ENCODE results near the gene PITX1. TPM values are rescaled to one million over a fixed set of nuclear protein-coding genes. Genes with fewer than 3 reads are reported as not detected.
"Not testable (repeated sequence)": the region's sequence is repeated elsewhere in the genome, so short reads cannot be mapped to it uniquely, and the experiment has no call there.

PITX1 gene
- total RNA-seq: 93.7 TPM

- DNase-seq: no peak
These were observed at the start of gene PITX1 for GRCh38 chr5:135033901-135034235. TSS of gene PITX1 (minus strand) at chr5:135034228. CDS start at chr5:135033881, 347 bp downstream.

GRCh38 chr5:135083334-135083733 lies 49.3 kb upstream of the PITX1 start:
- not testable (repeated sequence) for DNase-seq

- no peak for DNase-seq
These were observed 47.2 kb upstream of the PITX1 start for GRCh38 chr5:135081240-135081639.

DNA sequence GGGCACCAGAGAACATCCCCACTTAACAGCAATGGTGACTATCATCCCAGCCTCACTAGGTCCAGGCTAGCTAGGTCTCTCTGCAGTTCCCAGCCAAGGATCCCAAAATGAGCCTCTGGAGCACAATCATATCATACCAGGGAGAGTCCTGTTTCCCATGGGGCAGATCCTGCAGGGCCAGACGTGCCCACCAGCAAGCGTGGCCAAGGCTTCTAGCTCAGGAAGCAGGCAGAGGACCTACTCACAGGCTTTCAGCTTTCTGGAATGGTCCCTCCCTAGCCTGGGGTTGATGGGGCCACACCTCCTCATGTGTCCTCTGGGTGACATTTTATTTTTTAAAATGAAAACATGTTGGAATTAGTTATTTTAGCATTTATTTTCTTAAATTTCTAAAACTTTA lies 45.7 kb upstream of the PITX1 start:
- no peak for DNase-seq

DNA sequence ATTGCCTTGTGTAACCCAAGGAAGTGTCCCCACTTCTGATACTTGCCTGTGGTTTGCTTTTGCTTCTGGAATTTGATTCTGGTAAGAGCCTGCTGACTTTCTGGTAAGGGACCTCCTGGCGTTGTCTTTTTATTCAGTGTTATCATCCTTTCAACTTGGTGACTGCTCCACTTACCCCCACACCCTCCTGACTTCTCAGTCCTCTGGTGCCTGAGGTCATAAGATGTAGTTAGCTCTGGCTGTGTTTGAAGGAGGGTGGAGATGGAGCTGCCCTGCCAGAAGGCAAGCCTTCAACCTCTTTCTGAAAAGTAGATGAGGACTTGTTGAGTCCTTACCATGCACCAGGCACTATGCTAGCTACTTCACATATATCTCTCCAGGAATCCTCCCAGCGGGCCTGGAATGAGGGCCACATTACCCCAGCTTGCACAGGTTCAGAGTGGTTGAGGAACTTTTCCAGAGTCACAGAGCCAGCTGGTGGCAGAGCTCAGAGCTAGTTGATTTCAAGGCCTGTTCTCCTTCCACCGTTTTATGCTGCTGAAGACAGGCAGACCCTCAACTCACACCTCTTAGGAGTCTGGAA lies 45.2 kb upstream of the PITX1 start:
- no peak for DNase-seq

DNA sequence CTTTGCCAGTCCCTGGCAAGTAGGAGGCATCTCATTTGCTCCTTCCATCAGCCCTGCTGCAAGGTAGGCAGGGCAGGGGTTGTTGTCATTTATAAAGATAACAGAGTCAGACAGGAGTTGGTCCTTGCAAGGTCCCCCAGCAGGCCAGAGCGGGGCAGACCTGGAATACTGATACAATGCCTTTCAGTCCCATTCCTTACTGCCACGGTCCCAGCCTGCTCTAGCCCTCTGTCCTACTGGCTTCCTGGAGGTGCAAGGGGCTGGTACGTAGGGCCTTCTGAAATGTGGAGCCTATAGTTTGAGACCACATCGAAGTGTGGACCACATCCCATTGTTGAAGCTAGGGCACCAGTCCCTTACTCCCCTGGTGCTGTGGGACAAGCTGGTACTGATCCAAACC lies 42.8 kb upstream of the PITX1 start:
- DNase-seq: no peak

DNA sequence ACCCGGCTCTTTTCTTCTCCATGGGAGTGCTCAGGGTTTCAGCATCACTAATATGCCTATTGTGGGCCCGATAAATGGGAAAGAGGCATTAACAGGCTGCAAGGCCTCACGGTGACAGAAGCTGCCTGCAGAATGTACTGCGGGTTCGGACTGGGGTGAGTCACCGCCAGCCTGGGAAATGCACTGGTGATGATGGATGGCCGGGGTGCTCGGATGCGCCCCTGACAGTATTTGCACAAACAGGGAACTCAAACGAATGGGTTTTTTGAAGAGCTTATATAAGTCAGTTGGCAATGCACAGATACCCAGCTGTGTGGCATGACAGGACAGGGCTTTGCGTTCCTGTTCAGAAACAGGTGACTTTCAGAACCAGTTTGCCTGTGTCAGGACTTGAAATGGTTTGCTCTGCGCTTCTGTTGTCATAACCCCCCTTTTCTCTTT lies 42.0 kb upstream of the PITX1 start:
- DNase-seq: peak; percentile 73

DNA sequence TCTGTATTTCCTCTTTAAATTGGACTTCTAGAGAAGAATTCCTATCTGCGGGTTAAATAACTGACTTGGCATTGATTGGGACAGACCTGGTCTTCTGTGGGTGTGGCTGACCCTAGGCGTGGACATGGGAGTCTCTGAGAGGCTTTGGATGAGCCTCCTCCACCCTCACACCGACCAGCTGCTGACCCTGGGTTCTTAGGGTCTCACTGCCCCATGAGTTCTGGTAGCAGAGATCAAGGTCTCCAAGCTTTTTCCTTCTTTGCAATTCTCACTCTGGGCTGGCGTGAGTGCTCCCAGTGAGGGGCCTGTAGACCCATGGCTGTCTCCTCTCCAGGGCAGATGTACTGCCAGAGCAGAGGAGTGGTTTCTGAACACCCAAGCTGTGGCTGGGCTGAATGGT lies 41.6 kb upstream of the PITX1 start:
- DNase-seq: no peak

DNA sequence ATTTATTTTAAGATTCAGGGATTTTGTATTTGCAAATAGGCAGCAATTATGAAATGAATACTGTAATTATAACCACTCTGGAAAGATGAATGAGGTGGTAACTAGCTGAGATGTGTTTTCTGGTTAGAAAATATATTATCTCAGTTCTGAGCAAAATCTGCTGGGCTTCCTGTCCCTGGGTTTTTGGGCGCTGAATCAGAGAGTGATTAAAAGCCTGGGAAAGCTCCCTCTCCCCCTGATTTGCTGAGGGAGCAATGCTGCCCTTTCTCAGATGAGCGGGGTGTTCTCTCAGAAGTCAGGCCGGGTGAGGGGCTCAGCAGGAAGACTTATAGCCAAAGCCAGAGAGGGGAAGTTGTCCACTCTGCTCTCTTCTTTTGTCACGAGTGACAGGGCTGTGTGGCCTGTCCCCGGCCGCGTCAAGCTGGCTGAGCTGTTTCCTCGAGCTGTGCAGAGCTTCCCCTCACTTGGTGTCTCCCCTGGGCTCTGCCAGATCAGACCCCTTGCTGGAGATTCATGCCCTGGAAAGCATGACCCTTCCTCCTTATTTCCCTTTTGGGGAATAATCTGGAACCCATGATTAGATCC lies 39.8 kb upstream of the PITX1 start:
- no peak for DNase-seq

- DNase-seq: peak; percentile 84
These were observed 38.6 kb upstream of the PITX1 start for GRCh38 chr5:135072387-135073281.

- DNase-seq: no peak
These were observed 37.3 kb upstream of the PITX1 start for GRCh38 chr5:135071311-135071710.

- no peak for DNase-seq
These were observed 36.0 kb upstream of the PITX1 start for GRCh38 chr5:135069895-135070657.

GRCh38 chr5:135069016-135069770 lies 35.2 kb upstream of the PITX1 start:
- no peak for DNase-seq

DNA sequence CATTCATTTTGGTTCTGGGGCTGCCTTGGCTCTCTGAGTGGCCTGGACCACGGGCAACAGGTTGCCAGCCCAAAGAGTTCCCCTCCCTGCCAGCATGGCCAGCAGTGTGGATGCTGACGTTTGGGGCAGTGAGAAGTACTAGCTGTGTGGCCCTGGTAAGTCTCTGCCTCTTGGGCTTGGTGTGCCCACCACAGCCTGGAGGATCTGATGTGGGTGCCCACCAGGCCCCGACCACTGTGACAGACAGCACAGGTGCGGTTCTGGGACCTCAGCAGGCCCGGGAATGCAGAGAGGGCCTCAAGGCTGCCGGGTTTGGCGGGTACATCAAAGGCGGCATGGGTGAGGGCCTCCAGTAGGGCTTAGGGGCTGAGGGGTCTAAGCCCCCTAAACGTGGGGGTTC lies 33.6 kb upstream of the PITX1 start:
- no peak for DNase-seq

DNA sequence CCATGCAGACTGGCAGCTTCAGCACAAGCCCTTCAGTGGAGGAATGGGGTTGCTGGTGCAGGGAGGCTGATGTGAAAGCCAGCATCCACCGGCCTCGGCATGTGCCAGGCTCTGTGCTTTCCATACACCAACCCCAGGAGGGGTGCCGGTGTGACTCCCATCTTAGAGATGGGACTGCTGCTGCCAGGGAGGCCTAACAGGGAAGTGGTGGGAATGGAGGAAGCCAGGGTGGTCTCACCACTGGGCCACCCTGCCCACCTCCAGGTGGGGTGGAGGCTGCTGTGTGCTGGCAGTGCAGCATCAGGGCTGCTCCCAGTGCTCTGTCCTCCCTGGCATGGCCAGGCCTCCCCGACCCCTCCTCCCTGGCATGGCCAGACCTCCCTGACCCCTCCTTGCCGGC lies 32.8 kb upstream of the PITX1 start:
- no peak for DNase-seq

DNA sequence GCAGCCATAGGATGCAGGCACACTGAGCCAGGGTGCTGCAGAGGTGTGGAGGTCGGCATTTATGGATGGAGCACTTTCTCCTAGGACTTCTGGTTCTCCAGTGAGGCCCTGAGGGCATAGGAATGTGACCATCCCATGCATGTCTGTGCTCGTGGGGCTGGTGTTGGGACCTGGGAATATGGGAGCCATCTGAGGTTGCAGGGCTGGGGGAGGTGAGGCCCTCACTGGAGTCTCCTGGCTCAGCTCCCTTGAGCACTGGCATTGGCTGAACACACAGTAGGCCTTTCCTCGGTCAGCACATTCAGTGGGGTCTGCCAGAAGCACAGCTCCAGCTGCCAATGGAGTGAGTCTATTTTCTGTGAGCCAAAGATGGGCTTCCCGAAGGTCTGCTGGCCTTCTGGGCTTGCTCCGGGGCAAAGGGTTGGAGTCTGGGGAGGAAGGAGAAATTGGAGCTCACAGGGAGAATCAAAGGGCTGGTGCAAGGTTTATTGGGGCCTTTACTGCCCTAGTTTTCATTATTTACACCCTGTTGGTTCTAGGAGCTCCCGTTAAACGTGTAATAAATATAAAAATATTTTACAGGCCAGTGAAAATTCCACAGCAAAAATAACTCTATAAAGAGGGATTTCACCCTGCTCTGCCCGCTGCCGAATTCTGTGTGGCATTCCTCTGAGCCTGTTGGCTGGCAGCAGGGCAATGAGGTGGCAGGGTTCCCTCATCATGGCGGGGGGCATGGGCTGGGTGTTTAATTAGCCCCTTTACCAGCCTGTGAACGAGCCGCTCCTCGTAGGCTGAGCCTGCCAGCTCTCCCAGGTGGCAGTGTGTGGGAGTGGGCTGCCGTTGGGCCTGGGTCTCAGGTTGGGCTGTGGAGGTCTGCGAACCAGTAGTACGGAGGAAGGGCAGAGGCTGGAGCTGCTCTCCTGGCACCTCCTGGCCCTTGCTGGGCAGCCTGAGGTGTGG lies 31.6 kb upstream of the PITX1 start:
- DNase-seq: no peak

GRCh38 chr5:135064235-135064570 lies 30.2 kb upstream of the PITX1 start:
- no peak for DNase-seq

DNA sequence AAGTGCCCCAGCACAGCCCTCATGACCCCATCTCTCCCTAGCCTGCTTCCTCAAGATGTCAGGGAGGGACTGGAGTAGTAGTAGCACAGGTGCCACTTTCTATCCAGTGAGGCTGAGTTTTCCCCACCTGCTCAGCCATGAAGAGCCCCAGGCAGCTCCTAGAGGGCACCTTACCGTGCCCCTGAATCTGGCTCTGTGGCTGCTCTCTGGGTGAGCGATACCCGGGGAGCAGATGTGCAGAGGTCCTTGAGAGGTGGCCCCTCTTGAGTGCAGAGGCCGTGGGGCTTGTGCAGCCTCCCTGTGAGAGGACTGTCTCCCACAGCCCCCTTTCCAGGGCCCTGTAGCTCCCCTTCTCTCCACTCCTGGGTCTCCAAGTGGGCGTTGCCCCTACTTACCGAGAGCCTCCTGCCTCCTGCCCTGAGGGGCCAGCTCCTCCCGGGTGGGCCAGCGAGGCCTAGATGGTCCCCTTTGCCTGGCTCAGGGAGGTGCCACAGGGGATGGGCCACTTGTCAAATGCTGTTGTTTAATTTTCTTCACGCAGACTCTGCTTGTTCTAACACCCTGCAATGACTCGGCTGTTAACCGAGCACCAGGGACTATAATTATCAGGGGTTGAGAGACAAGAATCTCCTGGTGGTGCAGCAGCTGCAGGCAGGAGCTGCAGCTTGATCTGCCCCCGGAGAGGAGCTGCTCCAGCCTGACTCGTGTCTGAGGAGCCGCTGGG lies 29.6 kb upstream of the PITX1 start:
- peak; percentile 67 for DNase-seq

DNA sequence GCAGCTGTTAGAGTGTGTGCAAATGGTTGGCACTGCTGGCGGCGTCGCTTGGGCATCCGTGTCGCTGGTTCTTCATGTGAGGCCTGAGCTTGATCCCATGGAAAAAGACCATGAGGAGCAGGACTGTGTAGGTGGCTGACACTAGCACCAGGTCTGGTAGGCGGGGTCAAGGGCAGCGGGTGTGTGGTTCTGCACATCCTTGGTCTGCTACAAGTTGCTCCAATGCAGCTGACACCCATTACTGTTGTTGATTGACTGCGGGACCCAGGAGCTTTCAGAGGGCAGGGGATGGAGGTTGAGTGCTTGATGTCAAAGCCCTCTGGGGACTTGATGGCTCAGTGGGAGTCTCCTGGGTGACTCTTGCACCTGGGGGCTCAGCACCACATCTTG lies 29.0 kb upstream of the PITX1 start:
- no peak for DNase-seq

Measured in tongue (tissue), 2 donors.